ENCODE data around the gene SIRPB2. TPM values are rescaled to one million over a fixed set of nuclear protein-coding genes. Genes with fewer than 3 reads are reported as not detected.

Gene SIRPB2
- total RNA-seq, 6 experiments from 2014 or later, result not detected

DNA sequence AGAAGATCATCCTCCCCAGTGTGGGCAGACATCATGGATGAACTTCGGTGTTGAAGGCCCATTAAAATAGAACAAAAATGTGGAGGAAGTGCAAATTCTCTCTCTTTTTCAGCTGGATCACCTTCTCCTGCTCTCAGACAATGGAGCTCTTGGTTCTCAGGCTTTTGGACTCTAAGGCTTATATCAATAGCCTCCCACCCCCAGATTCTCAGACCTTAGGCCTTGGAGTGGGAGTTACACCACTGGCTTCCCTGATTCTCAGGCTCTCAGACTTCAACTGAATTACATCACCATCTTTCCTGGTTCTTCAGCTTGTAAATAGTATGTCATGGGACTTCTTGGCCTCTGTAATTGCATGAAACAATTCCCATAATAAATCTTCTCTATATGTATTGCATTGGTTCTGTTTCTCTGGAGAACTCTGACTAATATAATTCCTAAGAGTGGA lies 61.2 kb downstream of the SIRPB2 start:
- no peak for TF ChIP-seq CTCF (IDR thresholded peaks at IDR 0.05)
- H3K27me3 Mint-ChIP-seq (ENCODE audit: insufficient read depth), result peaks cover 2% of the 10 kb centered on the region; the same call in 1 of the 2 replicates
- DNase-seq, result peak; percentile 40
- no peaks in the 10 kb centered on the region; the same call in none of the 2 replicates for H3K36me3 Mint-ChIP-seq (ENCODE audit: low read depth)
- H3K27ac Mint-ChIP-seq, result no peak overlapping the region
- H3K9me3 Mint-ChIP-seq, result no peaks in the 10 kb centered on the region
- H3K4me3 Mint-ChIP-seq, result no peak overlapping the region
- peaks cover 36% of the 10 kb centered on the region for H3K4me1 Mint-ChIP-seq (ENCODE audit: low read depth)

DNA sequence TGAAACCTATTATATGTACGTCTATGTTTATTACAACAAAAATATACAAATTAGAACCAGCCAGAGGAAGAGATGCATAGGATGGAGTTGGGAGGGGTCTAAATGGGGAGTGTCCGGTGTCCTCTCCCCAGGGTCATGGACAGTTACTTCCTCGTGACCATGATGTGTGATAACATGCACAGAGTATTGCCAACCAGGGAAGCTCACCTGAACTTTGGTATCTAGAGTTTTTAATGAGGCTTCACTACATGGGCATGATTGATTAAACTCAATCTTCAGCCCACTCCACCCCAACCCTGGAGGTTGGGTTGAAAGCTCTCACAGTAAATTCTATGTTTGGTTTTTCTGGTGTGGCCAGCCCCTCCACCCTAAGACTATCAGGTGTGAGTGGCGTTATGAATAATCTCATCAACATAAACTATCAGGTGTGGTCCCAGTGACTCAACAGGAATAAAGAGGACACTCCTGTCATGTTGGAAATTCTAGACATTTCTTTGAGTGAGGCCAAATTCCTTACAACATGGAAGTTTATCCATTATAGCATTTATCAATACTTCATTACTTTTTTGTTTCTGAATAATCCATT lies 62.0 kb downstream of the SIRPB2 start:
- no peaks in the 10 kb centered on the region; the same call in none of the 2 replicates for H3K36me3 Mint-ChIP-seq (ENCODE audit: low read depth)
- H3K27ac Mint-ChIP-seq, result no peak overlapping the region
- H3K4me1 Mint-ChIP-seq (ENCODE audit: low read depth), result peaks cover 32% of the 10 kb centered on the region
- no peak for TF ChIP-seq CTCF (IDR thresholded peaks at IDR 0.05)
- H3K4me3 Mint-ChIP-seq, result no peak overlapping the region
- no peak for DNase-seq
- peaks cover 2% of the 10 kb centered on the region; the same call in 1 of the 2 replicates for H3K27me3 Mint-ChIP-seq (ENCODE audit: insufficient read depth)
- no peaks in the 10 kb centered on the region for H3K9me3 Mint-ChIP-seq

- no peak overlapping the region for H3K4me3 Mint-ChIP-seq
- H3K27me3 Mint-ChIP-seq (ENCODE audit: insufficient read depth), result 0 out of 2 replicates have a peak, but pooled peaks cover 2% of the 10 kb centered on the region
- peaks cover 4% of the 10 kb centered on the region for H3K36me3 Mint-ChIP-seq (ENCODE audit: low read depth)
- H3K9me3 Mint-ChIP-seq, result no peaks in the 10 kb centered on the region
- peaks cover 37% of the 10 kb centered on the region for H3K4me1 Mint-ChIP-seq (ENCODE audit: low read depth)
- peak; percentile 15 for DNase-seq
- H3K27ac Mint-ChIP-seq, result no peak overlapping the region
- TF ChIP-seq CTCF (IDR thresholded peaks at IDR 0.05), result peak; percentile 13; the same call in 1 of the 2 replicates
Measured at GRCh38 chr20:1427457-1428054, 63.7 kb downstream of the SIRPB2 start.

DNA sequence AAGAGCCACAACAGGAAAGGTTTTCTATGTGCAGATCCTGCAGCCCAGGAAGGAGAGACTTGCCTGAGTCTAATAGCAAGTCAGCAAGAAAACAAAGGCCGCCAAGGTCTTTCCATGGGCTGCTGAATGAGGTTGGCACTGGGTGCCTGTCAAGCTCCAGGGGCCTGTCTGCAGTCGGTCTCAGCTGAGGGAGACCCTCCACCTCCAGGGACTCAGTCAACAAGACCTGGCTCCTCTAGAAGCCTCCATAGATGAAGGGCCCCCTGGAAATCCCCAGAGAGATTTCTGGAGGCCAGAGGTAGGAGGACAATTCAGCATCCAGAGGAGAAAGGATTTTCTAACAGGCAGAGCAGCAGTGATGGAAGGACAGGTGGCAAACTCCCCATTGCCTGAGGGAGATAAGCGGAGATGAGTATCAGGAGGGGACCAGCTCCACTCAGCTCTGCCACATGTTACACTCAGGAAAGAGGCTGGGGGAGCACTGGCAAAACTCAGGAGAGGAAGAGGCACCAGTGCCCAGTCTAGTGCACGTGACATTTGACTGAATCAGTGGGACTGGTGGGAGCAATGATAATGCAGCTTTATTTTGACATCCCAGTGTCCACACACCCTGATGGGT lies 64.9 kb downstream of the SIRPB2 start:
- Mint-ChIP-seq H3K4me3 (no peak overlapping the region), H3K27ac (no peak overlapping the region), H3K36me3 (ENCODE audit: low read depth) (peaks cover 4% of the 10 kb centered on the region; the same call in 1 of the 2 replicates), H3K4me1 (ENCODE audit: low read depth) (peaks cover 37% of the 10 kb centered on the region), H3K27me3 (ENCODE audit: insufficient read depth) (0 out of 2 replicates have a peak, but pooled peaks cover 2% of the 10 kb centered on the region), H3K9me3 (peaks cover under 1% of the 10 kb centered on the region; the same call in 1 of the 2 replicates)
- no peak for TF ChIP-seq CTCF (IDR thresholded peaks at IDR 0.05)
- no peak for DNase-seq

Other genes with a start within 250 kb of the SIRPB2 start
- 10 to 100 TPM; 12.0 to 15.3 (median 13.3) TPM for gene SNPH, start 225.1 kb downstream of the SIRPB2 start, total RNA-seq (2021; fragmentation: NEBNext Ultra II Directional; extraction: Animal tissue kit (Norgen Biotek cat#: 25700))
- 1 to 10 TPM in 1 of 6 experiments, under 1 TPM in 5; 0.51 to 1.5 (median 0.76) TPM for gene SDCBP2, start 162.3 kb downstream of the SIRPB2 start, total RNA-seq (2021; fragmentation: NEBNext Ultra II Directional; extraction: Animal tissue kit (Norgen Biotek cat#: 25700))
- 100 to 1,000 TPM; 437 to 543 (median 491) TPM for gene FKBP1A, start 98.4 kb downstream of the SIRPB2 start, total RNA-seq (2021; fragmentation: NEBNext Ultra II Directional; extraction: Animal tissue kit (Norgen Biotek cat#: 25700))
- 100 to 1,000 TPM in 3 of 6 experiments, 10 to 100 TPM in 3; 85.4 to 125 (median 103) TPM for gene NSFL1C, start 24.6 kb downstream of the SIRPB2 start, total RNA-seq (2021; fragmentation: NEBNext Ultra II Directional; extraction: Animal tissue kit (Norgen Biotek cat#: 25700))
- gene SIRPD, start 66.3 kb upstream of the SIRPB2 start, total RNA-seq (2021; fragmentation: NEBNext Ultra II Directional; extraction: Animal tissue kit (Norgen Biotek cat#: 25700)), result not detected
- gene SIRPB1, start 128.6 kb upstream of the SIRPB2 start, total RNA-seq (2021; fragmentation: NEBNext Ultra II Directional; extraction: Animal tissue kit (Norgen Biotek cat#: 25700)), result not detected
- not detected for gene SIRPG, start 166.4 kb upstream of the SIRPB2 start, total RNA-seq (2021; fragmentation: NEBNext Ultra II Directional; extraction: Animal tissue kit (Norgen Biotek cat#: 25700))

All from HFFc6 (cell line).